Activated CD8-positive, alpha-beta memory T cell treated with anti-CD3 and anti-CD28 coated beads, Interleukin-2, amount 50 U/mL, for 24 hours (primary cell): Measurements from ENCODE around the gene TSNAX.
"Not testable (repeated sequence)": the region's sequence is repeated elsewhere in the genome, so short reads cannot be mapped to it uniquely, and the experiment has no call there.

ENCODE experiments used
- DNase-seq: peaks from one replicate; pipeline ENCODE4 v3.0.0-alpha.2; 2020; ENCODE audit errors: extremely low read depth

Gene TSNAX

DNA sequence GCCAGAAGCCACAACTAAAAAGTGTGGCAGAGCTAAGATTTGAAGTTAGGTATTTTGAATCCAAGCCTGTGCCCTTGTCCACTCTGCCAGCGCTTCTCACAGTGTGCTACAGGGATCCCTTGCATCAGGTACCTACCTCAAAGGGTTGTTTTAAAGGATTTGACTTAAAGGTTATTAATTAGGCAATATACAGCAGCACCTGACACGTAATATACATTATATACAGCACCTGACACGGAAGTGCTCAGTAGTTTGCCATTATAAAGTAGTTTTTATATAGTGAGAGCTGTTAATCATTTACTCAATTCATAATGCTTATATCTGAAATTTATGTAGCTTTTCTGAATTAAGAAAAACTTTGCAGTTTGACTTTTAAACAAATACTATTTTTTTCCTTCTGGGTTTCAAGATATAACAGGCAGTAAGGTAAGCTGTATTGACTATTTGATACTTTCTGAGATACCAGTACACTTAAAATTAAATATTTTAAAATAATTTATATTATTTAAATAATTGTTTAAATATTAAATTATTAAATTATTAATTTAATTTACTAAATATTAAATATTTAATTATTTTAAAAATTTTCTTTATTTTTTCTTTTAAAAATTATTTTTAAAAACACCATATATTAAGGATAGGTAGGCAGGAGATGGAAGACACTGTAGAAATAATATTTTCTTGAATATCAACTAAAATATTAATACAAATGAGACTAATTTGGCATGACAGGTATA is 33.3 kb downstream of the TSNAX start:
- DNase-seq: no peak

DNA sequence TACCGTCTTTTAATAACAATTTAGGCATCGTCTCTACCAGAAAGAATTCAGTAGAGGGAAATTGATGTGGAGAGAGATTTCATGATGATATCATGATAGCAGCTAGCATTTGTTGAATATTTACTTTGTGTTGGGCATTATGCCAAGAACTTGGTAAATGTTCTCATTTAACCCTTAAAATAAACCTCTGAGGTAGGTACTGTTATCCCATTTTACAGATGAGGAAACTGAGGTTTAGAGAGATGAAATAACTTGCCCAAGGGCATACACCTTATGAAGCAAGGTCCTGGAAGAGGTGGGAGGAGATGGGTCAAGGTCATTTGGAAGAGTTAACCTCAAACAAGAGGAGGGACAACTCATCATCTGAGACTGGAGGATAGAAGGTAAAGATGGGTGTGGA is 34.8 kb downstream of the TSNAX start:
- DNase-seq: no peak

DNA sequence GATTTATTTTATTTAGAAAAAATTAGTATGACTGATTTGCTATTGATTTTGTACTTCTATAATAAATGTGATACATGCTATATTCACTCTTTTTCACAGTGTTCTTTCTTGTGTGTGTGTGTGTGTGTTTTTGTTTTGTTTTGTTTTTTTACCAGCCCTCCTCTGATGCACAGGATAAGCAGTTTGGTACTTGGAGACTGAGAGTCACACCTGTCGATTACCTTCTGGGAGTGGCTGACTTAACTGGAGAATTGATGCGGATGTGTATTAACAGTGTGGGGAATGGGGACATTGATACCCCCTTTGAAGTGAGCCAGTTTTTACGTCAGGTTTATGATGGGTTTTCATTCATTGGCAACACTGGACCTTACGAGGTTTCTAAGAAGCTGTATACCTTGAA is 35.9 kb downstream of the TSNAX start:
- no peak for DNase-seq

DNA sequence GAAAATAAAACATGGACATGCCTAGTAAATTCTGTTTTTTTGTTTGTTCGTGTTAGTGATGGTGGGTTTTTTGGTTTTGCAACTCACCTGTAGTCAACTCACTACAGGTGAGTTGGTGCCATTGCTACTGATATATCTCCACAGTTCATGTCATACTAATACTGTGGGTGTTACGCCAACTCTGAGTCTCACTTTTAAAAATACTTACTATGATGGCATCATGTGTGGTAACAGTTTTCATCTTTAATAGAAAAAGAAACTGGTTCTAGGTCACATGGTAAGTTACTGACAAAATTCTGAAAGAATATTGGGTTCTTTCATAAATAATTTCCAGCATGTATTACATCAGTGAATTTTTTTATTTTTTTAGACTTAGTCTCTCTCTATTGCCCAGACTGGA is 38.0 kb downstream of the TSNAX start:
- no peak for DNase-seq

DNA sequence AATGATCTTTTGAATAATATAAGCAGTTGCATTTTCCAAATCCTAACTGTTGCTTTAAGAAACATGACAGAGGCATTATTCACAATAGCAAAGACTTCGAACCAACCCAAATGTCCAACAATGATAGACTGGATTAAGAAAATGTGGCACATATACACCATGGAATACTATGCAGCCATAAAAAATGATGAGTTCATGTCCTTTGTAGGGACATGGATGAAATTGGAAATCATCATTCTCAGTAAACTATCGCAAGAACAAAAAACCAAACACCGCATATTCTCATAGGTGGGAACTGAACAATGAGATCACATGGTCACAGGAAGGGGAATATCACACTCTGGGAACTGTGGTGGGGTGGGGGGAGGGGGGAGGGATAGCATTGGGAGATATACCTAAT is 41.8 kb downstream of the TSNAX start:
- DNase-seq: not testable (repeated sequence)

DNA sequence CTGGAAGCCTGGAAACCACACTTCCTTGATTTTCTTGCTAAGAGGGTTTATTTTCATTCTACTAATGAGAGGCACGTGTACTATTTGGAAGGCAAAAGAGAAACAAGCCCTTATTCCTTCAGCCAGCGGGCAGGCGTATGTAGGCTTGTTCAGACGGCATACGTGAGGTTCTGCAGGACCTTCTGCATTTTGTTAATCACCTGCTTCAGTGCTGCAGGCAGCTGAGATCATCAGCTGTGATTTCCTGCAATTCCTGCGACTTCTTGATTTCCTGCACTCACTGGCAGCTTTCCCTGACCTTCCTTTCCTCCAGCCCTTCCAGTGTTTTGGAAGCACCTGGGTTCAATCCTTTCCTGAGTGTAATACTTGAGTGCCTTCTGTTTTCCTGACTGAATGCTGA is 43.4 kb downstream of the TSNAX start:
- DNase-seq: no peak

DNA sequence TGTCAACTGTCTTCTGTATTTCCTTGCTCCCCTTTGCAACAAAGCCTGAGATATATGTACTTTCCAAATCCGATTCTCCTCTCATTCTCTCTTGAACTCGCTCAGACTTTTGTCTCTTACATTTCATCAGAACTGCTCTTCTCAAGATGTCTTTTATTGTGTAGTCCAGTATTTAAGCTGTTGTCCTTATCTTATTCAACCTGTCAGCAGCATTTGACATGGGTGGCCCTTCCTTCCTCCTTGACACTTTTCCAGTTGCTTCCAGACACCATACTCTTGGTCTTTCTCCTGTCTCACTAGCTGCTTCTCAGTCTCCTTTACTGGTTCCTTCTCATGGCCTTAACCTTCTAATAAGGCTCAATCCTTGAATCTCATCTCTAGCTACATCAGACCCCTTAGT is 47.0 kb downstream of the TSNAX start:
- no peak for DNase-seq

DNA sequence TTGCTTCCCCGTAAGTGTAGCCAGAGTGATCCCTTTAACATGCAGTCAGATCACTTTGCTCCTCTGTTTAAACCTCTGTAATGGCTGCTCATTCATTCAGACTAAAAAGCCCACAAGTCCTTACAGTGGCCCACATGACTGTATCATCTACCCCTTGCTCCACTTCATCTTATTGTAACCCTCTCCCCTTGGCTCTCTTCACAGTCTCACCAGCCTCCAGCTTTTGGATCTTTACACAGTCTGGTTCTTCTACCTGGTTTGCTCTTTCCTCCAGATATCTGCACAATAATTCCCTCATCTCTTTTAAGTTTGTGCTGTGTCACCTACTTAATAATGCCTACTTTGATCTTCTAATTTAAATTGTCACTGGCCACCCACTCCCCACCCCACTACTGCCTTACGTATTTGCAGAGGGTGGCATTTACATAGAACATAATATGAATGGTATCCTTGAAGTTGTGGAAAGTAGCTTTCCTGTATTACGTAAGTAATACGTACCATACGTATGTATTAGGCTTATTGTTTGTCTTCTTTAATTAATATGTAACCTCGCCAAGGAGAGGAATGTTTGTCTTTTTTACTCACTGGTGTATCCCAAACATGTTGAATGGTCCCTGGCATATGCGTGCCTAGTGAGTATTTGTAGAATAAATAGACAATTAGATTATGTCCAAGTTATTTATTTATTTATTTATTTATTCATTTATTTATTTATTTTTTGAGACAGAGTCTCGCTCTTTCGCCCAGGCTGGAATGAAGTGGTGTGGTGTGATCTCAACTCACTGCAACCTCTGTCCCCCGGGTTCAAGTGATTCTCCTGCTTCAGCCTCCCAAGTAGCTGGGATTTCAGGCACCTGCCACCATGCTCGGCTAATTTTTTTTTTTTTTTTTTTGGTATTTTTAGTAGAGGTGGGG is 48.6 kb downstream of the TSNAX start:
- no peak for DNase-seq

DNA sequence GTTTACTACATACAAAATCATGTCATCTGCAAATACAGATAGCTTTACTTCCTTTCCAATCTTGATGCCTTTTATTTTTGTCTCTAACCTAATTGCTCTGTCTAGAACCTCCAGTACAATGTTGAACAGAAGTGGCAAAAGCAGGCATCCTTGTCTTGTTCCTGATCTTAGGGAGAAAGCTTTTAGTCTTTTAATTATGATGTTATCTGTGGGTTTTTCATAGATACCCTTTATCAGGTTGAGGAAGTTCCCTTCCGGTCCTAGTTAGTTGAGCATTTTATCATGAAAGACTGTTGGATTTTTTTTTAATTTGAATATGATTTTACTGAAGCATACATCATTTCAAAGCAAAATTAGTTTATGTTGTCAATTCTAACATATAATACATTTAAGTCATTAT is 52.4 kb downstream of the TSNAX start:
- DNase-seq: no peak

DNA sequence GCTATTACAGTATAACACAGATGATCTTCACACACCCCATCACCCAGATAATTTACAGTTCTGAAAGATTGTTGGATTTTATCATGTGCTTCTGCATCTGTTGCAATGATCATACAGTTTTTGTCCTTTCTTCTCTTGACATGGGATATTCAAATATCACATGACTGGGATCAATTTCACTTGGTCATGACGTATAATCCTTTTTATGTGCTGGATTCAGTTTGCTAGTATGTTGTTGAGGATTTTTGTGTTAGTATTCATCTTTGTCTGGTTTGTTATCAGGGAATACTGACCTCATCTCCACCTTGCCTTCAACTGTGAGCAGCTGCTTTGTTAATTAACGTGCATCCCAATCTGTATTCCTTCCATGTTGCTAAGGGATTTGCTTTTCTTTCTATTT is 53.4 kb downstream of the TSNAX start:
- no peak for DNase-seq

DNA sequence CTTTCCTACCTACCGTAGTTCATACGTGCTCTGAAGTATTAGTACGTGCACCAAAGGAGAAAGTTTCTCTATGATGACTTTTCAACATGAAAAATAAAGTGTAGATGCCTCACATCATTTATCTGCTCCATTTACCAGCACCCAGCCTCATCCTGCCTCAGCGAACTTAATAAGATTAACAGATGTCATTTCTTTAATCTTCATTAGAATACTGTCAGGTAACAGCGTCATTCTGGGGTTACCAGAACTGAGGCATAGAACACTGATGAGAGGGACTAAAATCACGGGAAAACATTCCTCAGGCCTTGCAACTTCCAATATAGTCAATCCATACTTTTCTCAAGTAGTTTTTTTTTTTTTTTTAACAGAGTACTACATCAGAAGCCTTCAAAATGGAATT is 54.9 kb downstream of the TSNAX start:
- no peak for DNase-seq

DNA sequence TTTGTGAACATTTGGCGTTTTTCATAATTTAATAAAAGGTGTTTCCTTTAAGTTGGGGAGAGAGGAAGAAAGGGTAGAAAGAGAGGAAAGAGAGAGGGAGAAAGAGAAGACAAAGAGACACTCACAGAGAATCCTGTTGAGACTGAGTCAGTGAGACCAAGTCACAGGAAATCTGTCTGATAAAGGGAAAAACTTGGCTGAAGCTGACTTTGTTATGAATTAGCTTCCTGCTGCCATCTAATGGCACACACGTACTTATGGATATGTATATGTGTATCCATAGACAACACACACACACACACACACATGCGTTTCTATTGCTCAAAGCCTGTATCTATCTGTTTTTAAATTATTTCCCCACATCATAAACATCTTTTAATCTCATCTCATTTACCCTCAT is 55.6 kb downstream of the TSNAX start:
- no peak for DNase-seq

DNA sequence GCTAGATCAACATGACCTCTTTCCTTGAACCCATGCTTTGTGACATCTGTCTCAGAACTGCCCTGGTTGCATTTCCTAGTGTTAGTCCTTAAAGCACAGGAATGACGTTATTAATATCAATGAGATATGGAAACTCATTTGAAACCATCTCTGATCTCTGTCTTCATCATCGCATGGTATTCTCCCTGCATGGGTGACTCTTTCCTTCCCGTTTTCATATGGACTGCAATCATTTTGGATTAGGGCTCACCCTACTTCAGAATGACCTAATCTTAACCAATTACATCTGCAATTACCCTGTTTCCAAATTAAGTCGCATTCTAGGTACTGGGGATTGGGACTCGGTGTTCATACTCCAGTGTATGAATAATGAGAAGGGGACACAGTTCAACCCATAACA is 56.5 kb downstream of the TSNAX start:
- no peak for DNase-seq

DNA sequence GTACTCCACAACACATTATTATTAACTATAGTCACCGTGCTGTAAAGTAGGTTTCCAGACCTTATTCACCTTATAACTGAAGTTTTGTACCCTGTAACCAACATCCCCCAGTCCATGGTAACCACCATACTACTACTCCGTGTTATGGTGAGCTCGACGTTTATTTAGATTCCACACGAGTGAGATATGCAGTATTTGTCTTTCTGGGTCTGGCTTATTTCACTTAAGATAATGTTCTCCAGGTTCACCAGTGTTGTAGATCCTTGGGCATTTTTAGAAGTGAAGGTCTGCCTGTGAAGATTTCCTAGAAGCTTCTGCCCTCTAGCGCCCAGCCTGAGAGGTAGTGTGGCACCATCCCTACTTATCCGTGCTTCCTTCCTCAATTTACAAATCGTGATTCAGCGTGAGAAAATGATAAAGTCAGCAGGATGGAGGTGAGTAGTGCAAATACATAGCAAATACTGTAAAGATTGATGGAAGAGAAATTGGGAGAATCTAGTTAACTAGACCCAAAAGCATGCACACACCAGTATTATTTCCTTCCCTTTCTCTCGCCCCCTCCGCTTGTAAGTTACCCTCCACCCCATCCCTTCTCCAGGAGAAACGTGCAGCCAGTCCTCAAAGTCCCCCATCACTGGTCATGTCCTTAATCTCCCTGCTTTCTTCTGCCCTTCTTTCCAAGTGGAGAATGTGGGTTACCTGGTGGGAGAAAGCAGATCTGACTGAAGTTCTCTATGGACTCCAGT is 62.2 kb downstream of the TSNAX start:
- DNase-seq: no peak

DNA sequence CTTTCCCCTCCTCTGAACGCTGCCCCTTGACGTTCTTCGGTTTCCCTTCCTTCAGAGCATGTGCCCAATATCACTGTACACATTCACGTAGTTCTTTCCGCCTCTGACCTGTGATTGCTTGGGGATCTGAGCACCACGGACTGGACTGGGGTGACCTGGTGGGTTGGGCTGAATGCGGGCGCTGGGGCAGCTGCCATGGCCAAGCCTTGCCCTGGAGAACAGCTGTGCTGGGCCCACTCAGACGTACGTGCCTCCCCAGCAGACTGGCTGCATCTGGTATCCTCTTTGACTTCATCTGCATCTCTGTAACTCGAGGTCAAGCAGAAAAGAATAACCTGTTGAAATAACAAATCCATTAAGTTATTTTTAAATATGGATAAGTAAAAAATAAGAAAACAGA is 63.0 kb downstream of the TSNAX start:
- no peak for DNase-seq

DNA sequence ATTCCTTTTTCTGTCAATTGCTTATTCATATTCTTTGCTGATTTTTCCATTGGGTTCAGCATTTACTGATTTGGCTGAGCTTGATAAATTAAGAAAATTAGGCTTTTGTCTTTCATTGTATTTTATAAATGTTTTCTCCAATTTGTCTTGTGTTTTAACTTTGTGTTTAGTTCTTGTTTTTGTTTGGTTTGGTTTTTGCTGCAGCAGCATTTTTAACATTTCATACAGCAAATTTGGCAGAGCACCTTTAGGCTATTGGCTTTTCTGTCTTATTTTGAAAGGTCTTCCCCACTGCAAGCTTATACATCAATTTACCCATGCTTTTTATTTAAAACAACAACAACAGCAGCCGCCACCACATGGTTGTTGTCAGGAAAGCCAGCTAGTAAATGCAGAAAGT is 64.3 kb downstream of the TSNAX start:
- DNase-seq: no peak

DNA sequence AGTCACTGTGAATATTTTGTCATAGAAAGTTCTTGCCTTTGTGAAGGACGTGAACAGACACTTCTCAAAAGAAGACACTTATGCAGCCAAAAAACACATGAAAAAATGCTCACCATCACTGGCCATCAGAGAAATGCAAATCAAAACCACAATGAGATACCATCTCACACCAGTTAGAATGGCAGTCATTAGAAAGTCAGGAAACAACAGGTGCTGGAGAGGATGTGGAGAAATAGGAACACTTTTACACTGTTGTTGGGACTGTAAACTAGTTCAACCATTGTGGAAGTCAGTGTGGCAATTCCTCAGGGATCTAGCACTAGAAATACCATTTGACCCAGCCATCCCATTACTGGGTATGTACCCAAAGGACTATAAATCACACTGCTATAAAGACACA is 64.8 kb downstream of the TSNAX start:
- DNase-seq: not testable (repeated sequence)

DNA sequence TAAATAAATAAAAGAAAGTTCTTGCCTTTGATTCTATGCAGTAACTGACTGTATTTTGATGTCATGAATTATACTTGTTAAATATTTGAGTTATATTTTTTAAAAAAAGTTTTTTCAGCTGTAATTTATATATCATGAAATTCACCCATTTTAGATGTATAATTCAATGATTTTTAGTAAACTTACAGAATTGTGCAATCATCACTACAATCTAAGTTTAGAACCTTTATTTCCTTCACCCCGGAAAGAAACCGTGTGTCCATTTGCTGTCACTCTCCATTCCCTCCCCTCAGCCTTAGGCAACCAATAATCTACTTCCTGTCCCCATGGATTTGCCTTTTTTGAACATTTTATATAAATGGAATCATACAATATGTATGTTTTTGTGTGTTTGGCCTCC is 65.7 kb downstream of the TSNAX start:
- no peak for DNase-seq

DNA sequence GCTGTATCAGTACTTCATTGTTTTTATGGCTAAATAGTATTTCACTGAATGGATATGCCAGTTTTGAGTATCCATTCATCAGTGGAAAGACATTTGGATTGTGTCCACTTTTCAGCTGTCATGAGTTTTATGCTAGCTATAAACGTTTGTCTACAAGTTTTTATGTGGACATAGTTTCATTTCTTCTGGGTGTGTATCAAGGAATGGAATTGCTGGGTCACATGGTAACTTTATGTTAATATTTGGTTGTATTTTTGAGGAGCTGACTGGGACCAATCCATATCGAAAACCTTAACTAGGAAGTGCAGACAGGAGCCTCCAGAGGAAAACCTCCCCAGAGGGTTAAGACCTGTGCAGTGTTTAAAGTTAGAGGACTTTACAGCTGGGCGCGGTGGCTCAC is 66.3 kb downstream of the TSNAX start:
- DNase-seq: no peak

DNA sequence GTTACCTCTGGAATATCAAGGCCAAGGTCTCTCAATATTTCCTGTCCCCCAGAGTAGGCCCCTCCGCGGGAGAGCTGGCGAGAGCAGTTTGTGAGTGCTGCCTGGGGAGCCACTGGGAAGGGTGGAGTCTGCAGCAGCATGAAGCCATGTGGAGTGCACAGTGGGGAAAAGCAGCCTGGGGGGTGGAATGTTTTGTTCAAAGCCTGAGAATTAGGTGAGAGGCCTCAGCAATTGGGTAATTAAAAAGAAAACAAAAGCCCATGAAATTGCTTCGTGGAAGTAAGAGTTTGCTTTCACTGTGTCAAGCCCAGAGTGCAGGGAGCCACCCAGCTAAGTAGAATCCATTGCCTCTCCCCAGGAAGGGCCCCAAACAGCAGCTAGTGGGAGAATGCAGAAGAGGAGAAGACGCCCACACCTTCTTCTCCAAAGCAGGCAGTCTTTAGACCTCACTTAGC is 67.9 kb downstream of the TSNAX start:
- no peak for DNase-seq

DNA sequence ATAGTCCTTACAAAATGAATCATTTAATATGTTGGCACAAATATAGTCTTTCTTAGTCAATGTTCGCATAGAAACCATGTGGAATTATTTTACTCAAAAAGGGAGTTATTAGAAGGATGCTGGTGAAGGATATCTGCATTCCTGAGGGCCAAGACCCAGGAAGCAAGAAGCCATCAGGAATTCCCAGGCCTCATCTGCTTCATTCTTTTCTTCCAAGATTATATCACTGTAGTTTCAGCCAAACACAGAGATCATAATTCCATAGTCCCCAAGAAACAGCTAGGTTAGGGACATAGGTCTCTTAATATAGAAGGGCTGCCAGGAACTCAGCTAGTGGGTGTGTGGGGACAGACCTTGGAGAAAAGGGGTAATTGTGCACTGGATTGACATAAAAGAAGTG is 69.5 kb downstream of the TSNAX start:
- DNase-seq: no peak

DNA sequence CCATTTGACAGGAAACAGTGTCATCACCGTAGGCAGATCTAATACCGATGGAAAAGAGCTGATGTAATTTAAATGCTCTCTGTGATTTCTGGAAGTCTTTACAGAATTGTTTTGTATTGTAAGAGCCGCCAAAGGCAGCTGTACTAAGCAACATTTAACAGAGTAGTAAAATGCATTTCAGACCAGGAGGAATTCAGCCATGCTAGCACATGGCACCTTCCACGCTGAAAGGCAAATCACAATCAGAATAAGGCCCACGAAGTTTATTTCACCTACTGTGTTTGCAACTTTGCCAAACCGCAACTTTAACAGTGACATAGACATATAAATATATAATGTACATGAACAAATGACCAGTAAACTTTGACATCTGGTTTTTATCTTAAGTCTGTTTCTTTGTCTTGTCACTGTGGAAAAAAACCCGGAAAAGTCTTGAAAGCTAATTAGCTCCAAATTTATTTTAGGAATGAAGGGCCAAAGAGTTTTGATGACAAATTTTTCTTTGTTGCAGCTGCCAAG is 72.0 kb downstream of the TSNAX start:
- no peak for DNase-seq
